Body of pancreas (tissue), 4 donors: ENCODE results near the gene STRA6. TPM values are rescaled to one million over a fixed set of nuclear protein-coding genes. Genes with fewer than 3 reads are reported as not detected.

Experiments
- ATAC-seq: fragments of 150-250 bp; one replicate; pipeline ENCODE4 v1.9.1; 2016
- DNase-seq, 4 donors: peaks; one replicate each; pipeline ENCODE4 v3.0.0-alpha.2; 2019
- H3K27ac ChIP-seq, 4 donors: fragments of 200-600 bp; sonication (generic); 1 replicate in 3 of 4; 2 replicates in 1 of 4; pipeline versions ENCODE4 v1.5.1 to v1.6.1; 2016 to 2019; ENCODE audit warnings: mild to moderate bottlenecking in 1 of 4, mixed read lengths in 1 of 4, moderate library complexity in 1 of 4
- H3K27me3 ChIP-seq, 2 donors: fragments of 200-600 bp; sonication (generic); one replicate each; pipeline ENCODE4 v1.6.0; 2016; ENCODE audit warnings: mild to moderate bottlenecking in 1 of 2
- H3K36me3 ChIP-seq, 2 donors: fragments of 200-600 bp; sonication (generic); replicated peaks in 1 of 2; 2 replicates each; pipeline ENCODE4 v1.5.1; 2016; ENCODE audit warnings: low read depth in 2 of 2; ENCODE audit not compliant: insufficient read depth in 1 of 2
- H3K4me1 ChIP-seq: fragments of 200-600 bp; sonication (generic); one replicate; pipeline ENCODE4 v1.6.0; 2016
- H3K4me3 ChIP-seq, 2 donors: fragments of 200-600 bp; sonication (generic); 1 replicate in 1 of 2; 2 replicates in 1 of 2; pipeline ENCODE4 v1.5.1; 2016 to 2019
- H3K9me3 ChIP-seq, 3 donors: fragments of 200-600 bp; sonication (generic); 1 replicate in 2 of 3; 2 replicates in 1 of 3; pipeline ENCODE4 v1.5.1; 2016
- CTCF ChIP-seq, 7 experiments: fragments of 450-650 bp in 4 of 7; fragments of 200-600 bp in 3 of 7; sonication (generic) in 3 of 7; IDR thresholded peaks; one replicate each; pipeline ENCODE4 v1.5.1; 2016 to 2019; ENCODE audit warnings: antibody characterized with exemption in 7 of 7
- POLR2A ChIP-seq, 3 donors: fragments of 450-650 bp; IDR thresholded peaks; one replicate each; pipeline ENCODE4 v1.6.1; 2016; ENCODE audit warnings: antibody characterized with exemption in 3 of 3, mild to moderate bottlenecking in 2 of 3
- WGBS, 2 donors: methylation state at CpG; one replicate each; pipeline ENCODE4 v1.1.5; 2017; 5-methylcytosine and 5-hydroxymethylcytosine counted together
- intact Hi-C: fragments of 100-400 bp; cut with DNase I; formaldehyde crosslinking; loops from one replicate; pipeline ENCODE4 v1.15.1; 2023
- total RNA-seq, 2 donors: library from RNA; depleted of rRNA; stranded (reverse); fragments of >200 nt; gene quantifications; one replicate each; pipeline ENCODE4 v1.1.0, GENCODE V29; 2016

Gene STRA6
- total RNA-seq, 2 donors from 2014 or later: not detected

GRCh38 chr15:74159773-74160172 lies 42.8 kb downstream of the STRA6 start:
- DNase-seq: no peak
- 87 to 95% methylated on average over 1 of the region's 1 CpG for WGBS, 2 donors
- Histone ChIP-seq H3K27ac (no peak overlapping the region), H3K4me1 (no peaks in the 10 kb centered on the region), H3K4me3 (no peak overlapping the region), H3K27me3 (no peaks in the 10 kb centered on the region), H3K36me3 (no peaks in the 10 kb centered on the region), H3K9me3 (no peaks in the 10 kb centered on the region)
- TF ChIP-seq POLR2A (IDR thresholded peaks at IDR 0.05) (no peak), CTCF (IDR thresholded peaks at IDR 0.05) (no peak)
- ATAC-seq: no peak
- intact Hi-C loops: no loop called here

- DNase-seq (no peak), ATAC-seq (no peak)
- intact Hi-C loops: no loop called here
- H3K4me1 ChIP-seq: no peaks in the 10 kb centered on the region
- no peaks in the 10 kb centered on the region for H3K9me3 ChIP-seq
- no peaks in the 10 kb centered on the region for H3K36me3 ChIP-seq
- no peak overlapping the region for H3K27ac ChIP-seq
- 59 to 62% methylated on average over 5 of the region's 5 CpGs for WGBS, 2 donors
- H3K27me3 ChIP-seq: no peaks in the 10 kb centered on the region
- H3K4me3 ChIP-seq: no peak overlapping the region
- TF ChIP-seq CTCF (IDR thresholded peaks at IDR 0.05) (no peak), POLR2A (IDR thresholded peaks at IDR 0.05) (no peak)
Measured at GRCh38 chr15:74158855-74159650, 43.5 kb downstream of the STRA6 start.

- 78 to 85% methylated on average over 9 of the region's 9 CpGs for WGBS, 2 donors
- Histone ChIP-seq H3K36me3 (no peaks in the 10 kb centered on the region), H3K27me3 (no peaks in the 10 kb centered on the region), H3K27ac (no peak overlapping the region), H3K4me3 (no peak overlapping the region), H3K9me3 (no peaks in the 10 kb centered on the region), H3K4me1 (no peaks in the 10 kb centered on the region)
- intact Hi-C loops: no loop called here
- TF ChIP-seq CTCF (IDR thresholded peaks at IDR 0.05) (no peak), POLR2A (IDR thresholded peaks at IDR 0.05) (no peak)
- ATAC-seq: no peak
- no peak for DNase-seq
Measured at GRCh38 chr15:74157868-74158827, 44.4 kb downstream of the STRA6 start.

DNA sequence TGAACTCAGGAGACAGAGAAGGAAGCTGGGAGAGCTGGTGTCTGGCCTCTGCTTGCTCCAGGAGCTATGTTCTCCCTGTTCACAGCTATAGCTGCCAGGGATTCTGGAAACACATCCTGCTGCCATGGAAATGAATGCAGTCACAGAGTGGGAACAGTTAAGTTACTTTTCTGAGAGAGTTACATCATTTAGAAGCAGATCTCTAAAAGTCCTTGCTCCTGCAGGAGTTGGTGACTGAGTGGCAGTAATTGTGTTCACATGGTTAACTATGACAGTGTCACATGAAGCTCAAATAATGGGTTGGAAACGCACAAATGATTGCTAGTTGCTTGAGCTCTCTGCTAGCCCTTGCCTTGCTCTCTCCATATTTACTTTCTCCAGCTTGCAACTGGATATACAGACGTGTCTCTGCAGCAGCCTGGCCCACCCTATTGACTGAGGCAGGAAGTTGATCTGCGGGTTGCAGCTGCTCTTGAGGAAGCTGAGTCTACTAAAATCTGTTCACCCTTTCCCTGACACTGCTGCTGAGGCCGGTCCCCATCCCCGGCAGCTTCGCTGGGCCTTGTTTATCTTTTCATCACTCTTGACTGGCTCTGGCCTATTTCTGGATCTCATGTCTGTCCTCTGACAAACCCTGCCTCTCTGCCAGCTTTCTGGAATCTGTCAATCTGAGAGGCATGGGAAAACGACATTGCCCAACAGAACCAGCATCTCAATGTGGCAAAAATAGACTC lies 45.7 kb downstream of the STRA6 start:
- intact Hi-C loops: no loop called here
- no peak overlapping the region for H3K4me3 ChIP-seq
- H3K4me1 ChIP-seq: no peaks in the 10 kb centered on the region
- H3K27ac ChIP-seq: no peak overlapping the region
- no peaks in the 10 kb centered on the region for H3K36me3 ChIP-seq
- H3K27me3 ChIP-seq: no peaks in the 10 kb centered on the region
- TF ChIP-seq POLR2A (IDR thresholded peaks at IDR 0.05): no peak
- TF ChIP-seq CTCF (IDR thresholded peaks at IDR 0.05): no peak
- WGBS, 2 donors: 26 to 41% methylated on average over 7 of the region's 7 CpGs
- no peak for DNase-seq
- no peak for ATAC-seq
- no peaks in the 10 kb centered on the region for H3K9me3 ChIP-seq
